Measurements from ENCODE around the gene CTNNA2.
A peak's percentile ranks its signal among the peaks of the same experiment; 100 is the strongest.

Gene CTNNA2

DNA sequence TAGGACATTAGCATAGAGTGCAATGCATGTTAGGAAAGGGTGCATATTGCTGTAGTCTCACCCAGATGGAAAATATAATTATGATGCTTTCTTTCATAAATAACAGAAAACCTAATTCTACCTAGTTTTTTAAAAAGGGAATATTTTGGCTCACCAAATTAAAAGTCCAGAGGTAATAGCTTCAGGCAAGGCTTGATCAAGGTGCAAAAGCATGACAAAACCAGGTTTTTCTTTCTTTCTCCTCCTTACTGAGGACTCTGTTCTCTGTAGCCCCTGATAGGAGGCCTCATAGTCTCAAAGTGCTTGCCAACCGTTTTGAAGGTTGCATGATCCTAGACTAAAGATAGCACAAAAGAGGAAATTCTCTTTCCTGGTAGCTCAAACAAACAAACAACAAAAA, 349.9 kb downstream of the CTNNA2 start:
- DNase-seq = no peak

- DNase-seq = no peak
These were observed 359.8 kb downstream of the CTNNA2 start for GRCh38 chr2:79872656-79873055.

DNA sequence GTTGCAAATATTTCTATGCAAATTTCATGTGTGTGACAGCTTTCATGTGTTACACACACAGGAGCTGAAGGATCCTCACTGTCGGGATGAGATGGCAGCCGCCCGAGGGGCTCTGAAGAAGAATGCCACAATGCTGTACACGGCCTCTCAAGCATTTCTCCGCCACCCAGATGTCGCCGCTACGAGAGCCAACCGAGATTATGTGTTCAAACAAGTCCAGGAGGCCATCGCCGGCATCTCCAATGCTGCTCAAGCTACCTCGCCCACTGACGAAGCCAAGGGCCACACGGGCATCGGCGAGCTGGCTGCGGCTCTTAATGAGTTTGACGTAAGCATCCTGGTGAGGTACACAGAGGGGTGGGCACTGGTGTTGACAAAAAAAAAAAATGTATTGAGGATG, 361.2 kb downstream of the CTNNA2 start:
- DNase-seq = no peak

DNA sequence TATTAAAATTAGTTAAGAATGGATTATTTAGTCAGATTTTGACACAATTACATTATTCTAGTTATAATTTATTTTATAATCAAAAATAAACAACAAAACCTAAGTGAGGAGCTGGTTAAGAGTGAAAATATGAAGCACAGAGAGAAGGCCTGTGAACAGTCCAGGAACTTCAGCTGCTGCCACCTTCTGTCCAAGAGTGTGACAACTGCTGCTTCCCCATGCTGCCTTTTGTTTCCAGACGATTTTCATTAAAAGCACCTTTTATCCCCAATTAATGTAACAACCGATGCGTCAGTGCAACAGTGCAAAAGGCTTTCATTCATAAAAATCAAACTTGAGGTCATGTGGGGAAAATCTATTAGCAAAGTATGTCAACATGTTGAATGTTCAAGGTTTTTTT, 363.6 kb downstream of the CTNNA2 start:
- peak; percentile 30 for DNase-seq

DNA sequence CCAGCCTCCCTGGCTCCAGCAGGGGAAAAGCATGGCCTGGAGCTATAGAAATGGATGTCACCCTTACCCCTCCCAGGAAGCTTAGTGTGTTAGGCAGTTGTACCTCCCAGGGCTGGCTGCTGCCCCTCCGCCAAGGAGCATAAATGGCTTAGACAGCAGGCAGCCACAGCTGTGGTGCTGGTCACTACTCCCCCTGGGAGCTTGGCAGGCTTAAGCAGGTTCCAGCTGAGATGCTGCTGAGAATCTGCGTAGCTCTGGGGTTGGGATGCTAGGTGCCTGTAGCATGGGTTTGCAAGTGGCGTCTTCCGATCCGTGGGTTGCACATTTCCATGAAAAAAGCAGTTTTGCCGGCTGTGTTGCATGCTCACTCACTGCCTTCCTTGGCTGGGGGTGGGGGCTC, 369.7 kb downstream of the CTNNA2 start:
- no peak for DNase-seq

- DNase-seq = peak; percentile 73
These were observed 375.0 kb downstream of the CTNNA2 start for GRCh38 chr2:79887747-79888374.

- DNase-seq = no peak
These were observed 379.3 kb downstream of the CTNNA2 start for GRCh38 chr2:79892123-79892522.

GRCh38 chr2:79899196-79899595, 386.3 kb downstream of the CTNNA2 start:
- DNase-seq = no peak

- no peak for DNase-seq
These were observed 388.3 kb downstream of the CTNNA2 start for GRCh38 chr2:79901161-79901560.

- DNase-seq = no peak
These were observed 390.6 kb downstream of the CTNNA2 start for GRCh38 chr2:79903222-79904000.

DNA sequence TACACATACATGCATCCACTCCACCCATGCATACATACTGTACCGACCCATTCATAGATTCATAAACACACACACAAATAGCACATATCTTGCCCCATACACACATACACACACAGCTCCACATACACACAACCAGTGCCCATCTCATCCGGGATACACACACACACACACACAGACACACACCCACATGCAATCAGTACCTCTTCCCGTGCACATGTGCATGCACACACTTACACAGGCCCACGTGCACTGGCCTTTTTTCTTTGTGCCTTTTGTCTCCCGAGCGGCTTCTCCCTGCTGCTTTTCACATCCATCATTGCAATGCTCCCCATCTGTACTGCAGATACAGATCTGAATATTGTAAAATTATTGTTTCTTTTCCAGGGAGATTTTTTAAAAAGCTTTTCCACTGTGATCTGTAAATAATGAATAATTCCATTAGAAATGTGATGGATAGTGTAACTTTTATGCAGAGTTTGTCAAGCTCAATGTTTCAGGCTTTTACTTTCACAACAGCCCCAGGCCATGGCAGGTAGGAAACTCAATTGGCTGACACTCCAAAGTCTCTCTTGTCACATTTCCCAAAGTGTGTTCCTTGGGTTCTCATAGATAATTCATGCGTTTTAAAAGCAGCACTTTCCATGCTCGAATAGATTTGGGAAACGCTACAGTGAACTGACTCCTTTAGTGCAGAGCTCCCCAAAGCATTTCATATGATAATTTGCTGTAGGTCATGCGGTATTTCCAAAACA, 393.5 kb downstream of the CTNNA2 start:
- no peak for DNase-seq

- no peak for DNase-seq
These were observed 396.7 kb downstream of the CTNNA2 start for GRCh38 chr2:79909521-79909920.

GRCh38 chr2:79910643-79911042, 397.8 kb downstream of the CTNNA2 start:
- DNase-seq = no peak

DNA sequence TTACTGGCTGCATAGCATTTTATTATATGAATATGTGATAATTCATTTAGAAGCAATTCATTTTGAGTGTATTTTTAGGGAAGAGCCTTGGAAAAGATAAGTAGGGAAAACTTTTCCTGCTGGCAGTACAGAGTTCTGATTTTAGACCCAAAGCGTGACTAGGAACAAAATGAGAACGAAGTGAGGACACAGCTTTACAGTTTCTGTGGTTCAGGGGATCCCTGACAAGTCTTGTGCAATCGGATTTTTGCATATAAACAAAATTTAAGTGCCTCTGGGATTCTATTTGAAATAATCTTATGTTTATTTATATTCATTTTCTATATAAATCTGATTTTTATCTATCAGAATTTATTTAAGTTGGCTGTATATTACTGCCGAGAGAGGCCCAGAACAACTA, 402.6 kb downstream of the CTNNA2 start:
- DNase-seq = no peak

DNA sequence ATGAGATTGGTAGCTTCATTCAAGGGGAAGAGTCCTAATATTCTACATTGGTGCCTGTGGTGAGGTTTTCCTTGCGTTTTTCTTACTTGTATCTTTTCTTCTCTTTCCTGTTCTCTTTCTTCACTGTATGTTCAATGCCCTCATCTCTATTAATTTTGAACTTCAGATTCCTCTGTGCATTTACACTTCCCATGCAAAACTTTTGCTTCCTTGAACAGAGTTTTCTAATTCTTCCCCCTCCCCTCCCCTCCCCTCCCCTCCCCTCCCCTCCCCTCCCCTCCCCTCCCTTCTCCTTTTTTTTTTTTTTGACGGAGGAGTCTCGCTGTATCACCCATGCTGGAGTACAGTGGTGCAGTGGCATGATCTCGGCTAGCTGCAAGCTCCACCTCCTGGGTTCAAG, 403.4 kb downstream of the CTNNA2 start:
- no peak for DNase-seq

DNA sequence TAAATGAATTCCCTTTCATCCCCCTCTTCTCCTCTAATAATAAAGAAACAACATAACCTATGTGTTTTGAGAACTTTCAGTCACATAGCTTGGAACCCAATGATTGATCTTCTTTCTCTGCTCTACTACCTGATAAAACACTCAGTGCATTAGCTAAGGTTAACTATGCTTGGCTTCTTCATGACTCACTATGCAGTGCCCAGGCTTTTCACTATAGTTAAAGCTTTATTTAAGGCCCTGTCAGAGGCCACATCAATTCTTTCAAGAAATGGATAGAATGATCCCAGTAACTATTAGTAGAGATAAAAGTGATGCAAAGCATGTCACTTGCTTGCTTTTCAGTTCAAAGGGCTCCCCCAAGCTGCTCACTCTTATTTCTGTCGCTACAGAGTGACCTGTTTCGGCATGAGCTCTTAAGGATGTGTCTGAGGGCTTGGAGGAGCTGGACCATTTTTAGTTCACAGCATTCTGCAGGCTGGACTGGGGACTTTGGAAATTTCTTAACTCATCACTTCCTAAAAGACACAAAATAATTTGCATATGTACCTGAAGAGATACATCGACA, 407.7 kb downstream of the CTNNA2 start:
- DNase-seq = no peak

- no peak for DNase-seq
These were observed 416.8 kb downstream of the CTNNA2 start for GRCh38 chr2:79929624-79930023.

DNA sequence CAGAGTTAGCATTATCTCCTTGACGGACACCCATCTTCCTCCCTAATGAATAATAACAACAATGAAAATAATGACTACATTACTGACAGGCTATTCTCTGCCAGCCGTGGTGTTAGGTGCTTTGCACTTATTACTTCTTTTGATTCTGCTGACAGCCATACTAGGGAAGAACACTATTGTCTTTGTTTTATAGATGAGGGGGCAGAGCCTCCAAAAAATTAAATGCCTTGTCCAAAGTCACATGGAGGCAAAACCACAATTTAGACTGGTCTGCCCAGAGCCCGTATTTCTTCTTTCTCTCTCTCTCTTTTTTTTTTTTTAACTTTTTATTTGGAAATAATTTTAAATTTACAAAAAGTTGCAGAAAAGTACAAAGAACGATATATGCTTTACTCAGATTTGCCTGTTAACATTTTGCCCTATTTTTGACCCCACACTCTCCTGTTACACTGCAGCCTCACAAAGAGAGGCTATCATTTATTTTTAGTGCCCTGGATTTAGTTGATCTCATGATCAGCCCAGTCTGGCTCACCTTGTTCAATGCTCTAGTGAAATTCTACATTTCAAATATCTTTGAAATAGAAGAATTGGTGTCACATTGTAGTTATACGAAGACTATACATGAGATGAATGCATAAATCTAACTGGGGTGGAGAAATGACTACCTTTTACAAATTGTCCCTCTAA, 422.3 kb downstream of the CTNNA2 start:
- no peak for DNase-seq

DNA sequence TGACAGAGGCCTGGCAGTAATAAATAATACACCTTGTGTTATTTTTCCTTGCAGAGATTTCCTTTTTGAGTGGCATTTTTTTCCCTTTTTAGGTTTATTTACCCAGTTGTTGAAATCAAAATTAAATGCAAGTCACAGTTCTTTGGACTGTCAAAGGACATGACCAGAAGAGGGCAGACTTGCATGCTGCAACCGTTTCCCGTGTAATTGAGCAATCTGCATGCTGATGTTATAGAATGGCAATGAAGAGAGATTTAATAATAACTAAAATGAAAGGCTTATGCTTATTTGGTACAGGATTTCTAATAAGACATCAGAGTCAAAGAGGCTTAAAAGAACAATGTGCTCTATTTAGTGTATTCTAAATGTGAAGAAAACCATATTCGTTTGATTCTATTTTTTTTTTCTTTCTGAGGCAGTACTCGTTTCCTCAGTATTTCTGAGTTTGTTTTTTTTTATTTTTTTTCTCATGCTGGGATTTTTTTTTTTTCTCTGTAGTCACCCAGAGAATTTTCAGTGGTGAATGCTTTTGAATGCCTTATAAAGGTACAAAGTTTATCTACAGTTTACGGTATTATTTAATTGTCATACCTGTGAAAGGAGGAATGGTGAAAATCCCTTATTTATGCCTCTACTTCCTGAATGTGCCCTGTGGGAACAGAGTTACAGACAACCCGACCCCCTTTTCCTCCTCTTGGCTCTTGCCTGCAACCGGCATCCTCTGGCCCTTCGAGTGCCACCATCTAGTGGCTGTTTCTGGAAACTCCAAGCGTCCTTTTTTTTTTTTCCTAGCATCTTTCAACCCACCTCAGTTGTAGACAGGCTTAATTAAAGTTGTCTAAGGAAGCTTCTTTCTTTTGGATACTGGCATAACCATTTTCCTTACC, 423.2 kb downstream of the CTNNA2 start:
- peak; percentile 79 for DNase-seq

GRCh38 chr2:79936715-79937114, 423.9 kb downstream of the CTNNA2 start:
- DNase-seq = no peak

- no peak for DNase-seq
These were observed 425.8 kb downstream of the CTNNA2 start for GRCh38 chr2:79938648-79939047.

- no peak for DNase-seq
These were observed 427.5 kb downstream of the CTNNA2 start for GRCh38 chr2:79940364-79940763.
